Naive thymus-derived CD4-positive, alpha-beta T cell (primary cell): Measurements from ENCODE around the gene PRPF39. TPM values are rescaled to one million over a fixed set of nuclear protein-coding genes. Genes with fewer than 3 reads are reported as not detected.

Experiments used
- ATAC-seq: fragments of 150-1000 bp; cut with Tn5 transposase; 2 replicates; pipeline ENCODE4 v1.10.0; 2021; ENCODE audit warnings: mild to moderate bottlenecking, moderate library complexity
- CTCF ChIA-PET: fragments of 350-600 bp; sonication (Branson Sonifier 250); formaldehyde crosslinking; loops from one replicate; lab custom pipeline; 2021; ENCODE audit warnings: antibody characterized with exemption; lab: Charles Lee
- POLR2A ChIA-PET: fragments of 350-600 bp; sonication (Branson Sonifier 250); formaldehyde crosslinking; loops from one replicate; lab custom pipeline; 2021; ENCODE audit warnings: antibody characterized with exemption, inconsistent platforms; lab: Charles Lee
- DNase-seq, 9 donors: peaks; one replicate each; pipeline versions ENCODE4 v3.0.0 to v3.0.0-alpha.2; 2020 to 2022; ENCODE audit warnings: mixed read lengths in 1 of 9
- H3K27ac ChIP-seq: one replicate; pipeline ENCODE4 v1.7.0; 2013; ENCODE audit warnings: mild to moderate bottlenecking, low read depth, low read length, moderate library complexity
- H3K27me3 ChIP-seq, 2 donors: one replicate each; pipeline ENCODE4 v1.7.0; 2013; ENCODE audit warnings: low read length in 2 of 2, mild to moderate bottlenecking in 2 of 2, moderate library complexity in 2 of 2; ENCODE audit not compliant: control insufficient read depth in 2 of 2, insufficient read depth in 2 of 2
- H3K36me3 ChIP-seq, 3 experiments: 1 replicate in 2 of 3; 2 replicates in 1 of 3; pipeline ENCODE4 v1.7.0; 2013; ENCODE audit warnings: low read length in 3 of 3, mild to moderate bottlenecking in 3 of 3, moderate library complexity in 1 of 3; ENCODE audit not compliant: insufficient read depth in 3 of 3, control insufficient read depth in 2 of 3
- H3K4me1 ChIP-seq, 2 donors: one replicate each; pipeline ENCODE4 v1.7.0; 2013; ENCODE audit warnings: low read length in 2 of 2, mild to moderate bottlenecking in 2 of 2, moderate library complexity in 1 of 2; ENCODE audit not compliant: control insufficient read depth in 2 of 2, insufficient read depth in 2 of 2
- H3K4me3 ChIP-seq: 2 replicates; pipeline ENCODE4 v1.7.0; 2013; ENCODE audit warnings: mild to moderate bottlenecking, low read length
- H3K9me3 ChIP-seq, 3 experiments: 1 replicate in 2 of 3; 2 replicates in 1 of 3; pipeline ENCODE4 v1.7.0; 2013; ENCODE audit warnings: low read length in 3 of 3; ENCODE audit not compliant: control insufficient read depth in 2 of 3
- H3K27ac Mint-ChIP-seq, 9 donors: one replicate each; pipeline ENCODE4 v1.8.0; 2020 to 2022; ENCODE audit warnings: mixed read lengths in 9 of 9, mild to moderate bottlenecking in 8 of 9, moderate library complexity in 5 of 9, inconsistent platforms in 2 of 9
- H3K27me3 Mint-ChIP-seq, 5 donors: one replicate each; pipeline ENCODE4 v1.8.0; 2021 to 2022; ENCODE audit warnings: mixed read lengths in 5 of 5, mild to moderate bottlenecking in 1 of 5
- H3K36me3 Mint-ChIP-seq, 5 donors: one replicate each; pipeline ENCODE4 v1.8.0; 2020 to 2022; ENCODE audit warnings: mixed read lengths in 5 of 5, mild to moderate bottlenecking in 3 of 5, inconsistent platforms in 1 of 5
- H3K4me1 Mint-ChIP-seq, 7 donors: one replicate each; pipeline ENCODE4 v1.8.0; 2020 to 2022; ENCODE audit warnings: mixed read lengths in 7 of 7, mild to moderate bottlenecking in 3 of 7, inconsistent platforms in 1 of 7
- H3K4me3 Mint-ChIP-seq, 10 donors: one replicate each; pipeline ENCODE4 v1.8.0; 2020 to 2022; ENCODE audit warnings: mild to moderate bottlenecking in 10 of 10, mixed read lengths in 10 of 10, moderate library complexity in 6 of 10, inconsistent platforms in 2 of 10
- H3K9me3 Mint-ChIP-seq, 11 donors: one replicate each; pipeline ENCODE4 v1.8.0; 2020 to 2022; ENCODE audit warnings: mixed read lengths in 11 of 11, mild to moderate bottlenecking in 4 of 11, inconsistent platforms in 1 of 11, moderate library complexity in 1 of 11
- intact Hi-C, 2 donors: fragments of 100-400 bp; cut with micrococcal nuclease; formaldehyde crosslinking; loops; one replicate each; pipeline ENCODE4 v1.15.1; 2023
- polyA plus RNA-seq, 2 donors: library from polyadenylated mRNA; unstranded; fragments of 300-500 nt; fragmentation: Illumina TruSeq; gene quantifications; one replicate each; pipeline ENCODE4 v1.2.3, GENCODE V29; 2021
- total RNA-seq, 6 experiments: library from RNA in 5 of 6; stranded (reverse) in 5 of 6; gene quantifications; 1 replicate in 5 of 6; 2 replicates in 1 of 6; pipeline ENCODE4 v1.2.3 and lab custom pipeline; 2021 to 2026

The PRPF39 gene
- total RNA-seq (10 to 100 TPM; 46.2 to 81.8 (median 58.4) TPM), polyA plus RNA-seq (10 to 100 TPM; 10.5 to 13.7 TPM), total RNA-seq (lab: John Stamatoyannopoulos, UW) (70.1 reads per million, percentile 78 among the genes with 10 or more reads in this experiment)

GRCh38 chr14:45083976-45084722 lies at the start of gene PRPF39:
PRPF39 (plus strand) TSS chr14:45084116; CDS start chr14:45095240, 11,124 bp downstream.
- peak within 1 kb of the TSS; percentile 86 for H3K4me3 ChIP-seq
- peak within 1 kb of the TSS; percentile 84 for H3K27ac ChIP-seq
- ATAC-seq (peak; percentile 97), DNase-seq (peak; percentile 89 to 97 (median 92))
- H3K36me3 ChIP-seq = peaks cover 0 to 3% (median 0%) of the 10 kb centered on the region in 3 experiments
- POLR2A ChIA-PET = interaction anchor here (0.5 to 2.3 kb wide), 6 partner anchors 13 to 185 kb away, joined by 3 to 11 read pairs (median 4); partner anchors contain the start of genes FANCM, FKBP3, MIS18BP1 and TOGARAM1
- CTCF ChIA-PET = no interaction called here
- Mint-ChIP-seq H3K4me1 (peaks cover 35 to 63% (median 50%) of the 10 kb centered on the region in 7 donors), H3K4me3 (peak within 1 kb of the TSS; percentile 94 to 97 (median 96)), H3K27me3 (no peaks in the 10 kb centered on the region), H3K9me3 (no peaks in the 10 kb centered on the region), H3K27ac (peak within 1 kb of the TSS; percentile 89 to 98 (median 93)), H3K36me3 (peaks cover 0 to 5% (median 0%) of the 10 kb centered on the region in 5 donors)
- H3K4me1 ChIP-seq = peaks cover 21 to 40% of the 10 kb centered on the region in 2 donors
- H3K9me3 ChIP-seq = no peaks in the 10 kb centered on the region
- intact Hi-C loops = loop anchor here (1.0 to 2.0 kb wide), 6 partner anchors 8 to 187 kb away; partner anchors contain the start of genes FKBP3 (in 2 of the 2), MIS18BP1 (in 2 of the 2) and TOGARAM1 (in 2 of the 2)
- no peaks in the 10 kb centered on the region for H3K27me3 ChIP-seq

DNA sequence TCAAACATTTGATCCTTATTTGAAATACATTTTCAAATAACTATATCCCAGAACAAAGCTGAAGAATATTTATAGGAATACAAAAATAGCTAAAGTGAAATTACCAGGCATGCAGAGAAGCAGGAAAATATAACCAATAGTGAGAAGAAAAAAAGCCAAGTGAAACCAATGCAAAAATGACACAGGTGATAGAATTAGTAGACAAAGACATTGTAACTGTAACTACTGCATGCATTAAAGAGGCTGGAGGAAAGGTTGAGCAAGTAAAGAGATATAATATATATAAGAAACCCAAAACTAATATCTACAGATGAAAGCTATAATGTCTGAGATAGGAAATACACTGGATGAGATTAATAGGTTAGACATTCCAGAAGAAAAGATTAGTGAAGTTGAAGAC lies 49.2 kb upstream of the PRPF39 start:
- no peak for DNase-seq
- POLR2A ChIA-PET = no interaction called here
- intact Hi-C loops = no loop called here
- H3K36me3 ChIP-seq = peaks cover 0 to 21% (median 5%) of the 10 kb centered on the region in 3 experiments
- Mint-ChIP-seq H3K4me1 (peaks cover 0 to 6% (median 0%) of the 10 kb centered on the region in 7 donors), H3K9me3 (peaks cover 0 to 4% (median 0%) of the 10 kb centered on the region in 11 donors), H3K27me3 (no peaks in the 10 kb centered on the region), H3K4me3 (no peak overlapping the region), H3K27ac (no peak overlapping the region), H3K36me3 (peaks cover 14 to 58% (median 50%) of the 10 kb centered on the region in 5 donors)
- H3K4me1 ChIP-seq = no peaks in the 10 kb centered on the region
- CTCF ChIA-PET = no interaction called here
- no peaks in the 10 kb centered on the region for H3K27me3 ChIP-seq
- H3K27ac ChIP-seq = no peak overlapping the region
- ATAC-seq = no peak
- no peaks in the 10 kb centered on the region for H3K9me3 ChIP-seq
- H3K4me3 ChIP-seq = no peak overlapping the region

DNA sequence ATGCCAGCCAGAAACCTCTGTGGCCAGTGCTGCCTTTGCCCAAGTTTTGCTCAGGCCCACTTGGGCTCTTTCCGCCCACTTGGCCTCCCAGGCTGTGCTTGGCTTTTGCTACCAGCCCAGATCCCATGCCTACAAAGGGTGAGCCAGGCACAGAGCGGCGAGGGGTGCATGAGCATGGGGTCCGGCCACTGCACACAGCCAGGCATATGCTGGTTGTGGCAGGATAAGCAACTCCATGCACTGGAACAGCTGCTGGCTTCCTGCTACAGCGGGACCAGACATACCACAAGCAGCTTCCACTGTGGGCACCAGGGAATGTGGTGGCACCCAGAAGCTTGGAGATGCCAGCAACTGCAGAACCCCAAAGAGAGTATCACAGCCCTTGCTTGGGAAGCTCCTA lies 45.7 kb upstream of the PRPF39 start:
- Histone ChIP-seq H3K4me3 (no peak overlapping the region), H3K36me3 (peaks cover 0 to 21% (median 0%) of the 10 kb centered on the region in 3 experiments), H3K27me3 (no peaks in the 10 kb centered on the region), H3K27ac (no peak overlapping the region), H3K9me3 (no peaks in the 10 kb centered on the region), H3K4me1 (no peaks in the 10 kb centered on the region)
- ChIA-PET POLR2A (no interaction called here), CTCF (interaction anchor here (0.6 kb wide), 1 partner anchor 367 kb away, joined by 6 read pairs; no protein-coding TSS in a partner anchor)
- Mint-ChIP-seq H3K4me1 (peaks cover 0 to 6% (median 0%) of the 10 kb centered on the region in 7 donors), H3K4me3 (no peak overlapping the region), H3K9me3 (peaks cover 0 to 4% (median 0%) of the 10 kb centered on the region in 11 donors), H3K36me3 (peaks cover 14 to 55% (median 40%) of the 10 kb centered on the region in 5 donors), H3K27me3 (no peaks in the 10 kb centered on the region), H3K27ac (no peak overlapping the region)
- ATAC-seq (no peak), DNase-seq (no peak)
- intact Hi-C loops = no loop called here

DNA sequence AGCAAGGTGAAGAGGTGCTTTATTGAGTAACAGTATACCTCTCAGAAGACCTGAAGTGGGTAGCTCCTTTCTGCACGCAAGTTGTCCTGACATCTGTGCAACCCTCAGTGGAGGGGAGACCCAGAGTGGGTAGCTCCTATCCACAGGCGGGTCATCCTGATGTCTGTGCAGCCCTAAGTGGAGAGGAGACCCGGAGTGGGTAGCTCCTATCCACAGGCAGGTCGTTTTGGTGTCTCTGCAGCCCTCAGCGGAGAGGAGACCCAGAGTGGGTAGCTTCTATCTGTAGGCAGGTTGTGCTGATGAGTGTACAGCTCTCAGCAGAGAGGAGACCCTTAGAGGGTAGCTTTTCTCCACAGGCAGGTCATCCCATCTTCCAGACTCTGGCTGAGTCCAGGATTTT lies 45.1 kb upstream of the PRPF39 start:
- intact Hi-C loops = no loop called here
- CTCF ChIA-PET = no interaction called here

GRCh38 chr14:45039390-45039789 lies 44.5 kb upstream of the PRPF39 start:
- H3K4me3 Mint-ChIP-seq = no peak overlapping the region
- H3K27me3 ChIP-seq = no peaks in the 10 kb centered on the region
- no peaks in the 10 kb centered on the region for H3K9me3 ChIP-seq
- POLR2A ChIA-PET = no interaction called here
- H3K4me1 Mint-ChIP-seq = peaks cover 0 to 6% (median 0%) of the 10 kb centered on the region in 7 donors
- H3K27ac Mint-ChIP-seq = no peak overlapping the region
- peaks cover 0 to 2% (median 0%) of the 10 kb centered on the region in 11 donors for H3K9me3 Mint-ChIP-seq
- H3K27me3 Mint-ChIP-seq = no peaks in the 10 kb centered on the region
- DNase-seq = no peak
- CTCF ChIA-PET = no interaction called here
- intact Hi-C loops = no loop called here
- no peaks in the 10 kb centered on the region for H3K4me1 ChIP-seq
- ATAC-seq = no peak
- H3K36me3 ChIP-seq = peaks cover 0 to 21% (median 0%) of the 10 kb centered on the region in 3 experiments
- no peak overlapping the region for H3K27ac ChIP-seq
- no peak overlapping the region for H3K4me3 ChIP-seq
- H3K36me3 Mint-ChIP-seq = peaks cover 10 to 47% (median 31%) of the 10 kb centered on the region in 5 donors

More for the DNA sequence above, 45.1 kb upstream of the PRPF39 start:
- Histone ChIP-seq H3K36me3 (peaks cover 0 to 21% (median 0%) of the 10 kb centered on the region in 3 experiments), H3K4me1 (no peaks in the 10 kb centered on the region), H3K27ac (no peak overlapping the region), H3K9me3 (no peaks in the 10 kb centered on the region), H3K4me3 (no peak overlapping the region), H3K27me3 (no peaks in the 10 kb centered on the region)
- DNase-seq = no peak
- Mint-ChIP-seq H3K36me3 (peaks cover 10 to 52% (median 35%) of the 10 kb centered on the region in 5 donors), H3K9me3 (peaks cover 0 to 3% (median 0%) of the 10 kb centered on the region in 11 donors), H3K4me1 (peaks cover 0 to 6% (median 0%) of the 10 kb centered on the region in 7 donors), H3K4me3 (no peak overlapping the region), H3K27ac (no peak overlapping the region), H3K27me3 (no peaks in the 10 kb centered on the region)
- no peak for ATAC-seq
- POLR2A ChIA-PET = no interaction called here

DNA sequence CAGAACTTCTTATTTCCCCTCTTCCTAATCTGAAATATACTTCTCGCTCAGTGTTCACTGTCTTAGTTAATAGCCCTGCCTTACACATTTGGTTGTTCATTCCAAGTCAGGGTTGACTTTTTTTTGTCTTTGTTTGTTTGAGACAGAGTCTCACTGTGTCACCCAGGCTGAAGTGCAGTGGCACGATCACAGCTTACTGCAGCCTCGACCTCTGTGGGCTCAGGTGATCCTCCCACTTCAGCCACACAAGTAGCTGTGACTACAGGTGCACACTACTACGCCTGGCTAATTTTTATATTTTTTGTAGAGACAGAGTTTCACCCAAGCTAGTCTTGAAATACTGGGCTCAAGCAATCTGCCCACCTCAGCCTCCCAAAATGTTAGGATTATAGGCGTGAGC lies 42.3 kb upstream of the PRPF39 start:
- intact Hi-C loops = no loop called here

More for the DNA sequence above, 42.3 kb upstream of the PRPF39 start:
- Histone ChIP-seq H3K9me3 (no peaks in the 10 kb centered on the region), H3K27ac (no peak overlapping the region), H3K36me3 (peaks cover 0 to 25% (median 0%) of the 10 kb centered on the region in 3 experiments), H3K4me1 (no peaks in the 10 kb centered on the region), H3K27me3 (no peaks in the 10 kb centered on the region), H3K4me3 (no peak overlapping the region)
- H3K27me3 Mint-ChIP-seq = no peaks in the 10 kb centered on the region
- no peak for DNase-seq
- H3K4me1 Mint-ChIP-seq = no peaks in the 10 kb centered on the region
- peaks cover 0 to 2% (median 0%) of the 10 kb centered on the region in 11 donors for H3K9me3 Mint-ChIP-seq
- no peak overlapping the region for H3K27ac Mint-ChIP-seq
- ChIA-PET POLR2A (no interaction called here), CTCF (no interaction called here)
- H3K36me3 Mint-ChIP-seq = peaks cover 4 to 42% (median 22%) of the 10 kb centered on the region in 5 donors
- no peak overlapping the region for H3K4me3 Mint-ChIP-seq
- ATAC-seq = no peak
